ENCODE results near the gene ZNF423.

- TF ChIP-seq, protein P1, sequence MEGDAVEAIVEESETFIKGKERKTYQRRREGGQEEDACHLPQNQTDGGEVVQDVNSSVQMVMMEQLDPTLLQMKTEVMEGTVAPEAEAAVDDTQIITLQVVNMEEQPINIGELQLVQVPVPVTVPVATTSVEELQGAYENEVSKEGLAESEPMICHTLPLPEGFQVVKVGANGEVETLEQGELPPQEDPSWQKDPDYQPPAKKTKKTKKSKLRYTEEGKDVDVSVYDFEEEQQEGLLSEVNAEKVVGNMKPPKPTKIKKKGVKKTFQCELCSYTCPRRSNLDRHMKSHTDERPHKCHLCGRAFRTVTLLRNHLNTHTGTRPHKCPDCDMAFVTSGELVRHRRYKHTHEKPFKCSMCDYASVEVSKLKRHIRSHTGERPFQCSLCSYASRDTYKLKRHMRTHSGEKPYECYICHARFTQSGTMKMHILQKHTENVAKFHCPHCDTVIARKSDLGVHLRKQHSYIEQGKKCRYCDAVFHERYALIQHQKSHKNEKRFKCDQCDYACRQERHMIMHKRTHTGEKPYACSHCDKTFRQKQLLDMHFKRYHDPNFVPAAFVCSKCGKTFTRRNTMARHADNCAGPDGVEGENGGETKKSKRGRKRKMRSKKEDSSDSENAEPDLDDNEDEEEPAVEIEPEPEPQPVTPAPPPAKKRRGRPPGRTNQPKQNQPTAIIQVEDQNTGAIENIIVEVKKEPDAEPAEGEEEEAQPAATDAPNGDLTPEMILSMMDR (IDR thresholded peaks at IDR 0.05): no peak
- TF ChIP-seq POLR2A (IDR thresholded peaks at IDR 0.05): no peak
Measured at GRCh38 chr16:49637511-49637910, 218.4 kb downstream of the ZNF423 start.
